SJSA1 (cell line): ENCODE data around the gene RTN4IP1. TPM values are rescaled to one million over a fixed set of nuclear protein-coding genes. Genes with fewer than 3 reads are reported as not detected.
"Not testable (repeated sequence)": the region's sequence is repeated elsewhere in the genome, so short reads cannot be mapped to it uniquely, and the experiment has no call there.

ENCODE experiments used
- DNase-seq, 2 experiments: peaks; one replicate each; pipeline ENCODE4 v3.0.0-alpha.2; 2015 to 2020; ENCODE audit warnings: low spot score in 2 of 2, low read depth in 1 of 2
- H3K27ac ChIP-seq: fragments of 250-450 bp; sonication (Bioruptor Pico); 2 replicates; pipeline ENCODE4 v1.5.1; 2020; ENCODE audit warnings: mild to moderate bottlenecking, moderate library complexity
- H3K27me3 ChIP-seq: fragments of 250-450 bp; sonication (Bioruptor Pico); replicated peaks from 2 replicates; pipeline ENCODE4 v1.5.1; 2020; ENCODE audit warnings: mild to moderate bottlenecking, moderate library complexity
- H3K36me3 ChIP-seq: fragments of 250-450 bp; sonication (Bioruptor Pico); 2 replicates; pipeline ENCODE4 v1.5.1; 2020; ENCODE audit warnings: mild to moderate bottlenecking
- H3K4me1 ChIP-seq: fragments of 250-450 bp; sonication (Bioruptor Pico); replicated peaks from 2 replicates; pipeline ENCODE4 v1.6.1; 2021; ENCODE audit warnings: mild to moderate bottlenecking
- H3K4me3 ChIP-seq: fragments of 250-450 bp; sonication (Bioruptor Pico); 2 replicates; pipeline ENCODE4 v1.5.1; 2020; ENCODE audit warnings: mild to moderate bottlenecking
- H3K9me3 ChIP-seq: fragments of 250-450 bp; sonication (Bioruptor Pico); replicated peaks from 2 replicates; pipeline ENCODE4 v1.5.1; 2020; ENCODE audit warnings: mild to moderate bottlenecking
- total RNA-seq: library from RNA; depleted of rRNA; stranded (reverse); fragments of >200 nt; shearing (Covaris generic); gene quantifications from 2 replicates; pipeline ENCODE4 v1.2.3, GENCODE V29; 2014

Gene RTN4IP1
- total RNA-seq, 1 experiment from 2014 or later = 12.8 TPM

- no peak for DNase-seq
- H3K36me3 ChIP-seq = peaks cover 38% of the 10 kb centered on the region
- H3K27ac ChIP-seq = no peak overlapping the region
- no peaks in the 10 kb centered on the region for H3K27me3 ChIP-seq
- H3K4me1 ChIP-seq = no peaks in the 10 kb centered on the region
- no peak overlapping the region for H3K4me3 ChIP-seq
- no peaks in the 10 kb centered on the region for H3K9me3 ChIP-seq
Observed at GRCh38 chr6:106639812-106640211, 10.5 kb upstream of the RTN4IP1 start.

GRCh38 chr6:106637717-106638341, 8.5 kb upstream of the RTN4IP1 start:
- no peaks in the 10 kb centered on the region for H3K4me1 ChIP-seq
- peaks cover 29% of the 10 kb centered on the region for H3K36me3 ChIP-seq

GRCh38 chr6:106637051-106637716, 7.9 kb upstream of the RTN4IP1 start:
- no peak overlapping the region for H3K4me3 ChIP-seq
- DNase-seq = no peak

More at GRCh38 chr6:106637717-106638341, 8.5 kb upstream of the RTN4IP1 start:
- Histone ChIP-seq H3K27me3 (no peaks in the 10 kb centered on the region), H3K9me3 (no peaks in the 10 kb centered on the region), H3K4me3 (no peak overlapping the region), H3K27ac (no peak overlapping the region)
- no peak for DNase-seq

GRCh38 chr6:106634565-106634964, 5.3 kb upstream of the RTN4IP1 start:
- H3K36me3 ChIP-seq = peaks cover 11% of the 10 kb centered on the region
- no peaks in the 10 kb centered on the region for H3K9me3 ChIP-seq
- H3K4me3 ChIP-seq = no peak overlapping the region
- no peak overlapping the region for H3K27ac ChIP-seq
- H3K27me3 ChIP-seq = no peaks in the 10 kb centered on the region
- DNase-seq = no peak
- H3K4me1 ChIP-seq = peaks cover 8% of the 10 kb centered on the region

More at GRCh38 chr6:106637051-106637716, 7.9 kb upstream of the RTN4IP1 start:
- peaks cover 24% of the 10 kb centered on the region for H3K36me3 ChIP-seq
- H3K27ac ChIP-seq = no peak overlapping the region
- no peaks in the 10 kb centered on the region for H3K4me1 ChIP-seq
- H3K27me3 ChIP-seq = no peaks in the 10 kb centered on the region
- H3K9me3 ChIP-seq = no peaks in the 10 kb centered on the region

GRCh38 chr6:106631346-106631745, 2.0 kb upstream of the RTN4IP1 start:
- Histone ChIP-seq H3K4me3 (no peak overlapping the region), H3K9me3 (no peaks in the 10 kb centered on the region), H3K36me3 (peaks cover 13% of the 10 kb centered on the region), H3K27me3 (no peaks in the 10 kb centered on the region), H3K4me1 (peaks cover 11% of the 10 kb centered on the region), H3K27ac (no peak overlapping the region)
- peak; percentile 10 to 56 for DNase-seq

- Histone ChIP-seq H3K27me3 (no peaks in the 10 kb centered on the region), H3K27ac (peak overlapping the region; percentile 84; the same call in 1 of the 2 replicates), H3K36me3 (peaks cover 12% of the 10 kb centered on the region), H3K9me3 (no peaks in the 10 kb centered on the region), H3K4me1 (peaks cover 11% of the 10 kb centered on the region), H3K4me3 (peak overlapping the region; percentile 83)
- no peak for DNase-seq
Observed at GRCh38 chr6:106630366-106630765, 1.1 kb upstream of the RTN4IP1 start.

GRCh38 chr6:106629859-106630163, 513 bp upstream of the RTN4IP1 start:
- Histone ChIP-seq H3K4me1 (peaks cover 11% of the 10 kb centered on the region), H3K36me3 (peaks cover 7% of the 10 kb centered on the region), H3K4me3 (peak overlapping the region; percentile 83), H3K27me3 (no peaks in the 10 kb centered on the region), H3K9me3 (no peaks in the 10 kb centered on the region), H3K27ac (peak overlapping the region; percentile 84)
- DNase-seq = no peak

GRCh38 chr6:106628658-106629102, 618 bp downstream of the RTN4IP1 start:
- Histone ChIP-seq H3K27ac (peak overlapping the region; percentile 84), H3K9me3 (no peaks in the 10 kb centered on the region), H3K36me3 (peaks cover 7% of the 10 kb centered on the region), H3K4me3 (peak overlapping the region; percentile 83), H3K27me3 (no peaks in the 10 kb centered on the region), H3K4me1 (peaks cover 11% of the 10 kb centered on the region)
- no peak for DNase-seq

GRCh38 chr6:106627760-106628159, 1.5 kb downstream of the RTN4IP1 start:
- H3K27me3 ChIP-seq, DNase-seq: not testable (repeated sequence)

GRCh38 chr6:106626485-106626884, 2.8 kb downstream of the RTN4IP1 start:
- Histone ChIP-seq H3K4me3 (no peak overlapping the region), H3K4me1 (peaks cover 11% of the 10 kb centered on the region), H3K27me3 (no peaks in the 10 kb centered on the region), H3K36me3 (peaks cover 5% of the 10 kb centered on the region), H3K27ac (no peak overlapping the region), H3K9me3 (no peaks in the 10 kb centered on the region)
- no peak for DNase-seq

More at GRCh38 chr6:106627760-106628159, 1.5 kb downstream of the RTN4IP1 start:
- peaks cover 11% of the 10 kb centered on the region for H3K4me1 ChIP-seq
- not testable (repeated sequence) for H3K4me3 ChIP-seq, H3K9me3 ChIP-seq, H3K27ac ChIP-seq, H3K36me3 ChIP-seq

GRCh38 chr6:106623039-106623438, 6.3 kb downstream of the RTN4IP1 start:
- DNase-seq = no peak
- H3K4me1 ChIP-seq = no peaks in the 10 kb centered on the region
- H3K9me3 ChIP-seq = no peaks in the 10 kb centered on the region
- no peaks in the 10 kb centered on the region for H3K36me3 ChIP-seq
- no peaks in the 10 kb centered on the region for H3K27me3 ChIP-seq
- no peak overlapping the region for H3K4me3 ChIP-seq
- H3K27ac ChIP-seq = no peak overlapping the region

- no peaks in the 10 kb centered on the region for H3K9me3 ChIP-seq
- no peak overlapping the region for H3K4me3 ChIP-seq
- no peaks in the 10 kb centered on the region for H3K36me3 ChIP-seq
- H3K4me1 ChIP-seq = no peaks in the 10 kb centered on the region
- H3K27me3 ChIP-seq = no peaks in the 10 kb centered on the region
- DNase-seq = no peak
- no peak overlapping the region for H3K27ac ChIP-seq
Observed at GRCh38 chr6:106622412-106622811, 6.9 kb downstream of the RTN4IP1 start.

- no peaks in the 10 kb centered on the region for H3K27me3 ChIP-seq
- H3K36me3 ChIP-seq = no peaks in the 10 kb centered on the region
- H3K4me1 ChIP-seq = no peaks in the 10 kb centered on the region
- no peaks in the 10 kb centered on the region for H3K9me3 ChIP-seq
- no peak for DNase-seq
- H3K27ac ChIP-seq = no peak overlapping the region
- no peak overlapping the region for H3K4me3 ChIP-seq
Observed at GRCh38 chr6:106620931-106621672, 8.2 kb downstream of the RTN4IP1 start.

- Histone ChIP-seq H3K36me3 (no peaks in the 10 kb centered on the region), H3K9me3 (no peaks in the 10 kb centered on the region), H3K27ac (no peak overlapping the region), H3K27me3 (no peaks in the 10 kb centered on the region), H3K4me3 (no peak overlapping the region), H3K4me1 (no peaks in the 10 kb centered on the region)
- no peak for DNase-seq
Observed at GRCh38 chr6:106619223-106619622, 10.1 kb downstream of the RTN4IP1 start.
